ENCODE measurements around the gene OR6K6.

OR6K6 gene

DNA sequence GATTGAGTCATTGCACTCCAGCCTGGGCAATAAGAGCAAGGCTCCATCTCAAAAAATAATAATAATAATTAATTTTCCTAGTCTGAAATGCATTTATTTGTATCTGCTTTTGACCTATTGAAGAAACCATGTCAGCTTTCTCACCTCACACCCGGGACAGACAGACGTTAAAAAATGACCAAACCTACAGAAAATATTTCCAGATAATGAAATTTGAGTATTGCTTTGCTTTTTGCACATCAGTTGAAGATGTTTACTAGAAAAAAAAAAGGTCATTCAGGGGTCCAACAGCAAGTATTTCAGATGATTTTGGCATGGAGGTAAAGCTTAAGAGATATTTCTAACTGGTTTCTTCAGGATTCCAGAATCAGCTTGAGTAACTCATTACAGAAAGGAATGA lies at the start of gene OR6K6:
TSS of gene OR6K6 (plus strand) at position 301 of the 400 bp plus-strand sequence. CDS start 168 bp downstream, outside the sequence.
- no peak for DNase-seq

- no peak for DNase-seq
These were observed 48.4 kb upstream of the OR6K6 start for GRCh38 chr1:158706096-158706495.

- DNase-seq, result no peak
These were observed 43.4 kb upstream of the OR6K6 start for GRCh38 chr1:158711098-158711497.

DNA sequence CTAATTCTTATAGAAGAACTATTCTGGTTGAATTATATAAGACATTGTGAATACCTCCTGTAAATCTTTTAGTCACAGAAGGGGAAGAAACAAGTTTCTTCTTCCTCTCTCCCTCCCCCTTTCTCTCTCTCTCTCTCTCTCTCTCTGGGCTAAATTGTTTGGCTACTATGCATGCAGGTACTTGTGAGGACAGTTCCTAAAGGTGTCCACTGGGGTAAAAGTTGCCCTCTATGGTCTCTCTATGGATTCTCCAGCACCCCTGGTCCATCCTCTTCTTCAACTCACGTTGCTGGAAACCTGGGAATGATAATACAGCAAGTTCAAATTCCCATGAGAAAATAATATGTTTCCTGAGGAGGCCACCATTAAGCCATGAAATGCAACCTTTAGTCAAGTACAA lies 39.8 kb upstream of the OR6K6 start:
- DNase-seq, result no peak

- DNase-seq, result no peak
These were observed 38.2 kb upstream of the OR6K6 start for GRCh38 chr1:158716335-158716734.

DNA sequence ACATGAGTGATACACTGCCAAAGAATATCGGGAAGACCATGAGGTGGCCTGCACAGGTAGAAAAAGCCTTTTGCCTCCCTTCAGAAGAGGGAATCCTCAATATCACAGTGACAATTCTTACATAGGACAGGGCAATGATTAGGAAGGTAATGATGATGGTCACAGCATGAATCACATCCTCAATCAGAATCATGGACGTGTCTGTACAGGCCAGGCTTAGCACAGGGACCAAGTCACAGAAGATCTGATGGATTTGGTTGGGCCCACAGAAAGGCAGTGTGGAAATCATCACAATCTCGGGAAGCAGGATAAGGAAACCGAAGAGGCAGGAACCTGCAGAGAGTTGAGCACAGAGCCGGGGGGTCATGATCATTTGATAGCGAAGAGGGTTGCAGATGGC lies 37.2 kb upstream of the OR6K6 start:
- DNase-seq, result no peak

GRCh38 chr1:158719664-158720063 lies 34.9 kb upstream of the OR6K6 start:
- DNase-seq, result no peak

- DNase-seq, result no peak
These were observed 33.9 kb upstream of the OR6K6 start, which contains the start of gene OR6K3 for GRCh38 chr1:158720620-158721019. OR6K3 (minus strand) TSS chr1:158720720; CDS start chr1:158718115, 2,605 bp downstream.

GRCh38 chr1:158724442-158724841 lies 30.1 kb upstream of the OR6K6 start:
- no peak for DNase-seq

DNA sequence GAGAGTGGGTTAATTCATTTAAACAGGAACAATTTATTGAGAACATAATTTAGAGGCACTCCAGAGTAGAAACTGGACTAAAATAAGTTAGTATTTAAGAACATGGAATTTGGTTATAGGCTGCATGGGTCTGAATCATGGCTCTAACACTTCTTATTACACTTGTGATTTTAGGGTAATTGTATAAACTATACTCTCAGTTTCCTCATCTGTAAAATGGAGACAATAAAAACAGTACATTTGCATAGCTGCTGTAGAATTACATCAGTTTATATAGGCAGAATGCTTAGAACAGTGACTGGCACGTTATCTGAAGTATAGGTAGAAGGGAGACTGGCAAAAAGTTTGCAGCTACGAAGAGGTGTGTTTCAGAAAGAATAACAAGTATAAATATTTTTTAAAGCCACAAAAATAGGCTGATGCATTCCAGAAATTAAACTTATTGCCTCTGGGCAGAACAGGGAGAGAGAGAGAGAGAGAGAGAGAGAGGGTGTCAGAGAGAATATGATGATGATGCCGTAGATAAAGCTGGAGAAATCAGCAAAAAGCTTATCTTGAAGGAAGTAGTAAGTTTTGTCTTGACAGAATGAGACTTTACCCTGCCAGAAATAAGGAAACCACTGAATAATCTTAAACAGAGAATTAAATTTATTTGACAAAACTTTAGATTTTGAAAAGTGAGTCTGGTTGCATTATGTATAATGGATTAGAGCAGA lies 25.9 kb upstream of the OR6K6 start:
- DNase-seq, result no peak

- DNase-seq, result no peak
These were observed 24.1 kb upstream of the OR6K6 start for GRCh38 chr1:158730453-158730852.

GRCh38 chr1:158731707-158732106 lies 22.8 kb upstream of the OR6K6 start:
- DNase-seq, result no peak

DNA sequence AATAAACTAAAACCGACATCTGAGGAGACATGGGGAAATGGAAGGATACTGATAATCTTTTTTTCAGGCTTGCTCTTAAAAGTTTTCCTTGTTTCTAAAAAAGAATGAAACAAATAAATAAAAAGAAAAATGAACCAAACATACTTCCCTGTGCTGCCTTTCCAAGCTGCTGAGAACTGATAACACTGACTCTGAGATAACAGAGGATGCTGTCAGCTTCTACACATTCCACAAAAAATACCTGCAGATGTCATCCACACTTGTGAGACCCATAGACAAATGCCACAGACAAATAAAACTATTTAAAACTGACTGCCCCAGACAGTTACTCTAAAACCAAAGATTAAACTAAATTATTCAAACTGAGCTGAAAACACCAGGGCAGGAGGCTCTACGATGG lies 22.0 kb upstream of the OR6K6 start:
- no peak for DNase-seq

DNA sequence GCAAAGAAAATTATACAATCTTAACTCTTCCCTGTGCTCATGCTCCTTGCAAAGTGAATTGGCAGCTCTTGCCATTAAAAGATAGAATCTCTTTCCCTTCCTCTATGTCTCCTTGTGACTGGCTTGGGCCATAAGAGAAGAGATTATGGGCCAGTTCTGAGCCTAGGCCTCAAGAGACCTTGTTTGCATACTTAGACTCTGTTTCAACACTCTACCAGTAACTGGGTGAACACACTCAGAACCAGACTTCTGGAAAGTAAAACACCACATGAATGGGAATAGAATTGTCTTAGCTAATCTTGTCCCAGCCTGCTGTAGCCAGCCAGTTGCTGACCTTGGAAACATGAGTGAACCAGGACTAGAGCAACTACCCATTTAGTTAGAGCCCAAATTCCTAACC lies 18.7 kb upstream of the OR6K6 start:
- no peak for DNase-seq

DNA sequence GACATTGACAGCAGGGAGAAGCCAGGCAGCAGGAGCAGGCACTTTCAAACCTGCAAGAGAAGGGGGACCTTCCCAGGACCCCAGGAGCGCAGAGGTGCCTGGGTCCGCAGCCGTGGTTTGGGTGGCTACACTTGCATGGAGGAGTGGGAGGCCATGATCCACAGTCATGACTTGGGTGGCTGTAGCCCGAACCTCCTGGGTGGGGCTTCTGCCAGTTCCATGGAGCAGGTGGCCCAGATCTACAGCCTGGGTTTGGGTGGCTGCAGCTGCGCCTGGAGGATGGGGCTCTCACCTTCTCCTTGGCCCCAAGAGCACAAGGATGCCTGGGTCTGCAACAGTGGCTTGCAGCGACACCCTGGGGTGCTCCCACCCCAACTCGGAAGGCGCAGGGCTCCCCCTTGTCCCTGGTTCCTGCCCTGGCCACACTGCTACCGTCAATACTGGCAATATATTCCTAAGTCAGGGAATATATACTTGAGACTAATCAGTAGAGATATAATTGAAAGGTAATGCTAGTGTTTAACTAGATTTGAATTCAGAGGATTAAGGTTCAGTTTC lies 2.3 kb upstream of the OR6K6 start:
- DNase-seq, result no peak

DNA sequence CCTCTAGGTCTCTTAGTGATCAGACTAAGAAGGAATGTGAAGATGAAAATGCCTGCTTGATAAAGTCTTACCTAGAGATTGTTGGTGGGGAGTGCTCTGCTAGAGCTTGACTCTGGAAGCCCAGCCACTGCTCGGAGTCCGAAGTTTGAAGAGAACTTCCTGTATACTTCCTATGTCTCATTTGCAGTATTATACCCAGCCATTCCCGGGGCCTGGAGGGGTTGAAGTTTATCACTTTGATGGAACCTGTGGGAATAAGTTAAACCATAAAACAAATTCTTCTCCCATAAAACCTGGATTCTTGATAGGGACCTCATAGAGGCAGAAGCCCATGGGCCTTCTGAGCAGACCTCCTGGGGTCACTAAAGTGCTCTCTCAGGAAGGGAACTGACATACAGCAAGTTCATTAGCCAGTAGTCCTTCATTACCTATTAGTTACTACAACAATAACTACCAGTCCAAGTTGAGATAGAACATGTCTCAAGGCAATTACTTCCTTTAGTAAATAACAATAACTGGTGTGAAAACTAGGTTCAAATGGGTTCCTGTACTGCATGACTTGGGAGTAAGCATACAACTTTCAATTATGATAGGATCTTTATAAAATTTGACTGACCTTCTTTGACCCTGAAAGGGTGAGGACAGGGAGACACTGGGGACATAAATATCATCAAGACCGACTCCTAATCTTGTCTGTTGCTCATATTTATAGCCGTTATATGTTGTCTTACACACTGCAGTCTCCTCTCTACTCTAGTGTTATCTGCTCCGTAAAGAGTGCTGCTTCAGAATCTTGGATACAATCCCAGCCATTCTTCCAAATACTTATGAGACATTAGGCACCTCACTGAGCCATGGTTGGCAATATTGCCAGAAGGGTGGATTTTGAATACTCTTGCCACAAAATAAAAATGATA lies 17.7 kb downstream of the OR6K6 start, which contains the start of gene OR6N1:
TSS of gene OR6N1 (minus strand) at position 246 of the 917 bp plus-strand sequence. CDS start 5,513 bp downstream, outside the sequence.
- no peak for DNase-seq

DNA sequence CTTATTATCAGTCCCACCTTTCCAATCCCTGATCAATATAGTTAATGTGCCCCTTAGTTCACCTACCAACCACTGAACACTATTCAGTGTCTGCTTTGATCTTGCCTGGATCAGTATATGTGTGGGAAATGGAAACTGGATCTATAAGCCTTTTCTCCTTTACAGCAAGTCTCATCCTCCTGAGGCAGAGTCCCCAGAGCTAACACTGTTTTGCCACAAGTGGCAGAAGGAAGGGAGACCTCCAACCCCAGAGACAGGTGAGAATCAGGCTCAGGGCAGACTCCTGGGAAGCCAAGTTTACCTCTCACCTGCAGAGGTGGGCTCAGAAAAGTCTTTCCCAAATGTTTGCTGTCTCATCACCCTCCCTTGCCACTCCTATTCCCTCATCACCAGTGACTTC lies 26.6 kb downstream of the OR6K6 start, which contains the start of gene OR6N2:
TSS of gene OR6N2 (minus strand) at position 101 of the 400 bp plus-strand sequence. CDS start 3,569 bp downstream, outside the sequence.
- DNase-seq, result no peak

- no peak for DNase-seq
These were observed 39.1 kb downstream of the OR6K6 start for GRCh38 chr1:158793604-158794003.

- DNase-seq, result no peak
These were observed 39.7 kb downstream of the OR6K6 start for GRCh38 chr1:158794247-158794646.

DNA sequence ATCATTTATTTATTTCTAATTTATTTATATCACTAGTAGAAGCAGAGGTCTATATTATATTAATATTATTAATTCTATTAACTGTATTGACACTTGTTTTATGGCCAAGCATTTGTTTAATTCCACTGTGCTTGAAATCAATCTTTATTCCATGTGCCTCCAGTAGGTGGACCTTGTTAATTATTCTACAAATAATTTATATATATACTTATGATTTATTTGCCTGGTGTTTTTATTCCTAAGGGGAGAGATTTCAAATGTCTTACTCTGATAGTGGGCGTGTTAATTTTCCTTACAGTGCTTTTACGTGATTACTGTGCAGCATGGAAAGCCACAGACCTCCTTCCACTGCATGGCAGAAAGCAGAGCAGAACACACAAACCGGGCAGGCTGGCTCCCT lies 44.0 kb downstream of the OR6K6 start:
- no peak for DNase-seq

DNA sequence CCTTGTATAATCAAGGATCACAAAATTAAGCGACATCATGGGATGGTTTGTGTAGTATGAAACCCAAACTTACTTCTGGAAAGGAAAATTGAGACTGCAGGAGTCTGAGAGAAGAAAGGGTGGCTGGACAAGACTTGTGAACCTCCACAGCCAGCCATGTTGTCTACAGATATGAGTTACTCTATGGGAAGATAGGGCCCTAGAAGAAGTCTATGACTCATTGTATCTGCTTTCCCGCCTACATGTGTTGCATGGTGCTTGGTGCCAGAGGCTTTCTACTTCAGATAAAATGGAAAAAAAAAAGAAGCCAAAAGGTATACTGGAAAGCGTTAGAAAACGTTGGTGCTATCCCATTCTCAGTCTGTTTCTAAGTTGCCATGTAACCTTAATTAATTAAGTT lies 45.2 kb downstream of the OR6K6 start:
- DNase-seq, result no peak

DNA sequence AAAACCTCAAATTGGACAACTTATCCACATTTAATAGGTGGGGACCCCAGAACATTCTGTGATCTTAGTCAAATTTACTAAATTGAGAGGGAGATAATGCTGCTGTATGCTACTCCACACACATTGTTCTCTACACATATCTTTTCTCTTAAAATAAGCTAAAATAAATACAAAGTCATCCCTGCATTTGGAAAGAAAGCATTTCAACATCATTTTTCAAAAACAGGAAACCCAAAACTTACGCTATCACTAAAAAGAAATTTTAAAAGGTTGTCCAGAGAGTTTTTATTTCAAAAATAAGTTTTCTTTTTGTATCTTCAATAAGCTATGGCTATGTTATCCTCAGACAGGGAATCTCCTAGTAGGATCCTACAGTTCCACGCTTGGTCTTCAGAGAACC lies 46.0 kb downstream of the OR6K6 start:
- DNase-seq, result no peak

GRCh38 chr1:158801396-158801795 lies 46.9 kb downstream of the OR6K6 start:
- no peak for DNase-seq

All from NCI-H2081 treated with DMSO at 0.1 percent for 48 hours (cell line).